HG02642 (cell line): ENCODE measurements around the gene BET1L.
"Not testable (repeated sequence)": the region's sequence is repeated elsewhere in the genome, so short reads cannot be mapped to it uniquely, and the experiment has no call there.

ENCODE experiments used
- ATAC-seq: cut with Tn5 transposase; IDR thresholded peaks from one replicate; pipeline ENCODE4 v1.9.1; 2021; ENCODE audit warnings: mild to moderate bottlenecking; ENCODE audit not compliant: unreplicated experiment, poor library complexity

The BET1L gene

DNA sequence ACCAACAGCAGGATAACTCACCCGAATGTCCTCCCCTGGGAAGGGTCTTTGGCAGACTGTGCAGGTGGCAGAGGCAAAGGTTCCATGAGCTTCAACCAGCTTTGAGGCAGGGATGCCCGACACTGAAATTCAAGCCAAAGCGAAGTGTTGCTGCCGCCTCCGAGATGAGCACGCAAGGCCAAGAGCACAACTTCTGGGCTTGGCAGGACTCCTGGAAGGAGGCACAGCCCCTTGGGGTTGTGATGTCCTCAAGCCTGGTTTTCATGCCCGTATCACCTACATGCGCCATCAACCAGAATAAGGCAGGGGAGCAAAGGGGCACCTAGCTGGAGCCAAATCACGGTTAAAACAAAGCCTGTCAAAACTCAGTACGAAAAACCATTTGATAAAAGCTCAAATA, 23.2 kb upstream of the BET1L start:
- ATAC-seq: no peak

DNA sequence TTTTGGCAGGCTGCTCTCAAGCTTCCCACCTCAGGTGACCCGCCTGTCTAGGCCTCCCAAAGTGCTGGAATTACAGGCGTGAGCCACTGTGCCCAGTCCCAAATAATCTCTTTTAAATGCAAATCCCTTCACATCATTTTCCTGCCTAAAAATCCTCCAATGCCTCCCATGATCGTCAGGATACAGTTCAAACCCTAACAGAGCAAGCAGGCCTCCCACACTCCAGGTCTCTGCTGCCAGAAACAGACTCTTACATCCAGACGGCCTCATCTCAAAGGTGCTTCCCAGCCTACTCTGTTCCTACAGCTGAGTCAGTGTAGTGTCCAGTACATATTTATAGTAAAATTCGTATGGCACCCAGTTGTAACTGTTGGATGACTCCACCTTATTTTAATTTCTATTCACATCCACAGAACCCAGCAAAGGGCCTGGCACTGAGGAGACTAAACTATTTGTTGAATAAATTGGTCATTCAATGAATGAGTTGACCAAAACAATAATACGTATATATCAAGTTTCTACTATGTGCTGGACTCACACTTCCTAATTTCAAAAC, 20.7 kb upstream of the BET1L start:
- no peak for ATAC-seq

DNA sequence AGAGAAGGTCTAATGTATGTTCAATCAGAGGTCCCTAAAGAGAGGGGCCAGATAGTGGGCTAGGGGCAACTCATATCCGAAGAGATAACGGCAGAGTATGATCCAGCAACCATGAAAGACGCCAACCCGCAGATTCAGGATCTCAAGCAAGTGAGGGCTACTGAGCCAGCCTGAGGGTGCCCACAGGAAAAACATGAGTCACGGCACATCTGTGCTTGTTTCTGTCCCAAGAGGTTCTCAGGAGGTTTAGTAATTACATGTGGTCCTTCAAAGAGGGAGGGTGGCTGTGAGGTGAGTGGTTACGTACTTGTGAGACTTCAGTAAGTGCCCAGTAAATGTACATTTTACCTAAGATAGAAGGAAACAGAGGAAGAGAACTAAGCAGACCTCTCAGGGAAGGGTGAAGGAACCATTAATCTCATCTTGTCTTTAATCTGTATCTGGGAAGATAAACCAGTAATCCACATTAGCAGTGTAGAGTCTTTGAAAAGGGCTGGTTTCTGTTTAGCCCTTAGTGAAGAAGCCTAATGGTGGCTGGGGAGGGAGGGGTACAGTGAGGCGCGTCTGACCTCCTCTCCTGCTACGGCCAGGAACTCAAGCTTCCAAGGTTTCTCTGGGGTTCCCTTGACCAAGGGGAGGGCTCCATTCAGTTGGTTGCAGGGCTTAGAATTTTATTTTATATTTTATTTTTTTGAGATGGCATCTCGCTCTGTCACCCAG, 18.7 kb upstream of the BET1L start:
- no peak for ATAC-seq

DNA sequence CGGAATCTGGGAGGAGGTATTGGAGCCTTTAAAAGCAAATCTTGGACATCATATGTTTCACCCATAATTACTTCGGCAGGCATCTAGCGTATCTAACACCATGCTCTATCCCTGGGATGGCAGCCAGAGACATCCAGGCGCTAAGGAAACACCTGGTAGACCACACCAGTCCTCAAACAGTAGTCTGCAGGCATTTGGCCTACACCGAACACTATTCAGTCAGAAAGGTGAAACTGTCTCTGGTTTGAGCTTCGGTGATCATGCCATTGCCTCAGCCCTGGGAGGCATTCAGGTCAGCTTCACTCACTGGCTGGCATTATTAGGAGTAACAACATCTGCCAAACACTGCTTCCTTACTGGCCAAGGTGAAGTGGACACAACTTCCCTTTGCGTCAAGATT, 17.2 kb upstream of the BET1L start:
- ATAC-seq: no peak

DNA sequence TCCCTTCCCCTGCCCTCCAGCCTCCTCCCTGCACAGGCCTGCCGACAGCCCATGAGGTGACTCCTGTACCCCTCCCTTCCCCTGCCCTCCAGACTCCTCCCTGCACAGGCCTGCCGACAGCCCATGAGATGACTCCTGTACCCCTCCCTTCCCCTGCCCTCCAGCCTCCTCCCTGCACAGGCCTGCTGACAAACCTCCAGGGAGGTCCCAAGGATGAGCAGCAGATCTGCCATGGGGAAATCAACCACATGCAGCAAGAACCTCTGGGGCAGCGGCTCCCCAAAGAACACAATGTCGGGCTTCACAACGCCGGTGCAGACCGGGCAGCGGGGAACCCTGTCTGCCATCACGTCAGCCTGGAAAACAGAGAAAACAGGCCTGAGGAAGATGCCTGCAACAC, 16.7 kb upstream of the BET1L start:
- ATAC-seq: no peak

DNA sequence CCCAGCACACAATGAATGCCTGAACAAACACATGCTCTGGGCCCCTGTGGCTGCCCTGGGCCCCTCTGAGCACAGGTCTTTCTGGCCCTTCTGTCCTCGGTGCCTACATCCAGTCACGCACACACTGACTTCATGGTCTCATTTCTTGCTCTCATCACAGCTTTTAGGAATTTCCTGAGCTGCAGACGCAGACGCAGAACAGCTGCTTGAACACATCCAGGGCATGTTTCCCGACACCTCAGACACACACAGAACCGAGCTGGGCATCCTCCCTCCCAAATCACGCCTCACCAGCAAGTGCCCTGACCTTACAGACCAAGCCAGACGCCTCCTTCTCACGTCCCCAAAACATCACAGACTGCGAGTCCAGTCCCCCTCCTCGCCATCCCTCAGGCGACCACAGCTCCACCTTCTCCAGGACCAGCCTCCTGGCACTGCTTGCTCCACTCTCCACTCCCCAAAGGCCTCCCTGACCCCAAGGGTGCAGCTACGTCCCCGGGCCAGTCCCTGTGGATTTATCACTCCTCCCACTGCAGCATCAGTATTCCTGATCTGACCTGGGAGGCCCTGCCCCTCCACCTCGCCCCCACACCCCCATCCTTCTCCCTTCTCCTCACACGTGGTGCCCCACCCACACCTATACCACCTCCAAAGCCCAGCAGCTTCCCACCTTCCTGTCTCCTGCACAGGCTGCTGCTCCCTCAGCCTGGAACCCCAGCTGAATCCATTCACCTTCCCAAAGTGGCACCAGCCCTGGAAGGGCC, 16.0 kb upstream of the BET1L start:
- no peak for ATAC-seq

DNA sequence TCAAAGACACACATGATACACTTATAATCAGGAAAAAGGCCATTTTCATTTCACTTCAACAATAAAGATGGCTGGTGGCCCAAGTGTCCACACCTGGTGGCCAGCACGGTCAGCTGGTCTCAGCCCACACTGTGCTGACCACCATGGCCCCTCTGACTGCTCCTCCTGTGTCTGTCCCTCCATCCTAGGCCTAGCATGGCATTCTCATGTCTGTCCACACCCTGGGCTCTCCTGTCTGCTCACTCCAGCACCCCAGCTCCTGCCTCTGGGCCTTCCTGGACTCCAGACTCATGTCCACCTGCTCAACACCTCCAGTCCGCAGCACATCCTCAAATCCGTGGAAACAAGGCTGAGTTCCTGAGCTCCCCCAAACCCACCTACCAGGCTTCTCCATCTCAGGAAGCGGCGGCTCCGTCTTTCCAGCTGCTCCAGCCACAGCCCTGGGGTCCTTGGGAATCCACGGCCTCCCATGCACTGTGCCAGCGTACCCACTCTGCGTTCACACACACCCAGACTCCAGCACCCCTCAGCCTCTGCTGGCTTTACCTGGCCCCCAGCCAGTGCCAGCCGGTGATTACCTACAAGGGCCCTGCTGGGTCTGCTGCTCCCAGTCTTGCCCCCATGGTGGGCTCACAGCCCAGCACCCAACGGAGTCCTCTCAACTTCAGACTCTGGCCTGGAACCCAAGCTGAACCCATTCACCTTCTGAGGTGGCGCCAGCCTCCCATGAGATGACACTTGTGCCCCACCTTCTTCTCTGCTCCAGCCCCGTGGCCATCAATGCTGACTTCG, 15.0 kb upstream of the BET1L start:
- ATAC-seq: no peak

DNA sequence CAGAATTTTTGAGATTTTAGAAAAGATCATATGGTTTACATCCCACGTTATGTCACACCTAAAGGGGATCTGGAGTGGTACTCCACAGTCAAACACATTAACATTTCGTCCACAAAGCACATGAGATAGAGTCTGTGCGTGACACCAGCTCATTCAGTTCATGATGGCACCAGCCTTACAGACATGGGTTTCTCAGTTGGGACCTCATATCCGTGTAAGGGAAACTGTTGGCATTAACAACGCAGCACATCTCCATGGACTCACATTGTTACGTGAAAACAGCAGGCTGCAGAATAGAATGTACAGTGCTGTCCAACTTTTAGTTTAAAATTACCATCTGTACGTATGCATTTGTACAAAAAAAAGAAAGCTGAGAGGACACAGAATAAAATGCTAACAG, 14.3 kb upstream of the BET1L start:
- ATAC-seq: no peak

DNA sequence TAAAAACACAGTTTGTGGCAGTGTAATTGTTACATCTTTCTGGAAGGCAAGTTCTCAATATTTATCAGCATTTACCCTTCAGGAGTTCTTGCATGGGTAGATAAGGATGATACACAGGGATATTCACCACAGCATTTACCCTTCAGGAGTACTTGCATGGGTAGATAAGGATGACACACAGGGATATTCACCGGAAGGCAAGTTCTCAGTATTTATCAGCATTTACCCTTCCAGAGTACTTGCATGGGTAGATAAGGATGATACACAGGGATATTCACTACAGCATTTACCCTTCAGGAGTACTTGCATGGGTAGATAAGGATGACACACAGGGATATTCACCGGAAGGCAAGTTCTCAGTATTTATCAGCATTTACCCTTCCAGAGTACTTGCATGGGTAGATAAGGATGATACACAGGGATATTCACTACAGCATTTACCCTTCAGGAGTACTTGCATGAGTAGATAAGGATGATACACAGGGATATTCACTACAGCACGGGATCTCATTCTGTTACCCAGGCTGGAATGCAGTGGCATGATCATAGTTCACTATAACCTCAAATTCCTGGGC, 13.5 kb upstream of the BET1L start:
- ATAC-seq: not testable (repeated sequence)

DNA sequence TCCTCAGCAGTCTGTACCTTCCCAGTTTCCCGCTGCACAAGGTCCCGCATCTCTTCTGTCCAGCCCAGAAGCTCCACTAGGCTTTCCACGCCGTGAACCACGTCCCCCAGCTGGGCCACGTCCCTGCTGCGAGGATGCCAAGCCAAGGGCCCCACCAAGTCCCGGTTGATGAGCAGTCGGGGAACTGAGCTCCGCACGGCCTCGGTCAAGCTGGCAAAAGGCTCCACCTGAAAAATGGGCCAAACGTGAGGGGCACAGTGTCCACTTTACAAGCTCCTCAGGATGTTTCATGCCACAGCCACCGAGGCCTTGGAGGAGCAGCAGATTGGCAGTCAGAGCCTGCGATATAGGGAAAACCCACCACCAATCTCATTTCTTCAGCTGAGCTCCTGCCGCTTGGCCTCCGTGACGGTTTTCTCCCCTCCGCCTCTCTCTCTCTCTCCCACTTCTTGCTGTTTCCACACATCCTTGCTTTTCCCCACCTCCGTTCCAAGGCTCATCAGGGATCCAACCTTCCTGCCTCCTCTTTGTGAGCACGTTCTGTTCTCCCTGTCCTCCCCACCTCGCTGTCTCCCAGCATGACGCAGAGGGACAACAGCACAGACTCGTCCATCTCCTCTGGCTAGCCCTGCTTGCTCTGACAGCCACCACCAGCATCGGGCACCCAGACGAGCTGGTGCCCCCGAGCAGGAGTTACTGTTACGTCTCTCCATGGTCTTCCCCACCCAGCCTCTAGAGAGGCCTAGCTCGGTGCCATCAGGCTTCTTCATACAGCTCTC, 11.8 kb upstream of the BET1L start:
- no peak for ATAC-seq

DNA sequence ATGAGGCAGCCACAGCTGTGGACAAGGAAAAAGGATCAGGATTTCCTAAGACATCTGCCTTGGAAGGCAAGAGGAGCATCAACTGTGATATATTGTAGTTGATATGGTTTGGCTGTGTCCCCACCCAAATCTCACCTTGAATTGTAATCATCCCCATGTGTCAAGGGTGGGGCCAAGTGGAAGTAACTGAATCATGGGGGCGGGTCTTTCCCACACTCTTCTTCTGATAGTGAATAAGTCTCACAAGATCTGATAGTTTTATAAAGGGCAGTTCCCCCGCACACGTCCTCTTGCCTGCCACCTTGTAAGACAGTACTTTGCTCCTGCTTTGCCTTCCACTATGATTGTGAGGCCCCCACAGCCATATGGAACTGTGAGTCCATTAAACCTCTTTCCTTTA, 10.5 kb upstream of the BET1L start:
- no peak for ATAC-seq

DNA sequence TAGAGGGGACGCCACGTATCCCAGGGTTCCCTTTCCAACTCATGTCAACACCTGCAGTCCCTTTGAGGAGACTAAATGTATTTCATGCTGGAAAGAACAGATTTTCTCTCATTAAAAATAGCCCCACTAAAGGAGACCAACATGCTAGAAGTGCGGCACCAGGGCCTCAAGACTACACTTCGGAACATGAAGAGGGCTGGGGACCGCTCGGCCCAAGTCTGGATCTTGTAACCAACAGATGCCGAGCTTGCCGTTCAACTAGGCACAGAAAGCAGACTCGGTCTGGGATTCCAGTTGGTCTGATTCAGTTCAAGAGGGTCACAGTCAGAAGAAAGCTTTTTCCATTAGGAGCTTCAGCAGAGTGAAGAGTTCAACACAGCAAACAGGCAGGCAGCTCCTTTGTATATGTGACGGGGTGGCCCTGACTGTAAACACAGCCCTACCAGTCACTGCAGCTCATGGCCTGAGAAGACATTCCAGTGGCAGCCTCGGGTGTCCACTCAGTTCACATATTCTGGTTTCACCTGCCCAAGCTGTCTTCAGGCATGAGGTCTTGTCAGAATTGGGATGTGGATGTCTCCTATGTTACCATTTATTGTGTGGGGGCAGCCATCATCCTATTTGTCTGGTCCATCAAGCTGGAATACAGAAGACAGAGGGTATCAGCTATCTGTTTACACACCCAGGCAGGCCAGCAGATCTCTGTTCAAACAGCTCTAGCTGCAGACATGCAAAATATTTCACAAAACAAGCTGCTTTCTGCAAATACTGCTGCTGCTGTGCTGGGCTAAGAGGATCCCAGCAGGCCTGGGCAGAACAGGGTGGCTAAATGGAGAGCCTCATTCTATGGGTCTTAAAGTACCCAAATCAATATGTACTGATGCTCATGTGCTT, 9.1 kb upstream of the BET1L start:
- no peak for ATAC-seq

DNA sequence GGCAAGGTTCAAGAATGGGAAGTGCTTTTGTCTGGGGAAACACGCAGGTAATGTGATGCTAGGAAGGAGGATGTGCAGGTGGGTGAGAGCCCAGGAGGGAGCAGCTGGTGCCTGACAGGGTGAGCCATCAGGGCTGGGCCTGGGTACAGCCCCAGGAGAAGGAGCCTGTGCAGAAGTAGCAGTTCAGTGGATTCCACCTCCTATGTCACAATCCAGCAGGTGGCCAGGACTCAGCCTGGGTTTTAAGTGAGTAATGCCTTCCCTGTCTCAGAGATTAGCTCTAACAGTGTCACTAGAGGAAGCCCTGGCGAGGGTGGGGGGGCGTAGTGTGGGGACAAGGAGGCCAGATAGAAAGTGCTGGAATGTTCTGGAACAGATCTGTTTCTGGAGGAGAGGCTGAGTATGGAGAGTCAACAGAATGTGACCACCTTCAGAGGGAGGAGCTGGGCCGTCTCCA, 8.4 kb upstream of the BET1L start:
- no peak for ATAC-seq

DNA sequence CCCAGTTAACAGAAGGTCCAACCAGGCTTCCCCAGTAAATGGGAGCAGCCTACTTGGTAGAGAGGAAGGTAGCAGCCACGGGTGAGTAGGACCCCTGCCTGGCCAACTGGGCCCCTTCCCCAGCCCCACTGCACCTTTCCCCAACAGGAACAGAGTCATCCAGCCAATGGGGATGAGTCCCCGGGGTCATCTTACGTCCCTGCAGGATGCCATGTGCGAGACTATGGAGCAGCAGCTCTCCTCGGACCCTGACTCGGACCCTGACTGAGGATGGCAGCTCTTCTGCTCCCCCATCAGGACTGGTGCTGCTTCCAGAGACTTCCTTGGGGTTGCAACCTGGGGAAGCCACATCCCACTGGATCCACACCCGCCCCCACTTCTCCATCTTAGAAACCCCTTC, 6.9 kb upstream of the BET1L start:
- ATAC-seq: no peak

DNA sequence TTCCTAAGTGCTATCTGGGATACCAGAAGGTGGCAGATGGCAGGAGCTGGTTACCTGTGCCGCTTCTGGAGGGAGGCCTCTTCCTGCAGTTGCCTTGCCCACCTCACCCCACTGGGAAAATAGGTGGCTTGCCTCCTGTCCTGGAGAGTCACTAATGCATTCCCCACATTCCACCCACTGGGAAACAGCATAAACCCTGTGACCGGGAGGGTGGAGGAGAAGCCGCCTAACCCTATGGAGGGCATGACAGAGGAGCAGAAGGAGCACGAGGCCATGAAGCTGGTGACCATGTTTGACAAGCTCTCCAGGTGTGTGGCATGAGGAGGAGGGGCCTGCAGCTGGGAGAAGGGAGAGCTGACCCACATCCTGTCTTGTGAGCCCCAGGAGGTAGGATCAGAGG, 5.9 kb upstream of the BET1L start:
- ATAC-seq: no peak

DNA sequence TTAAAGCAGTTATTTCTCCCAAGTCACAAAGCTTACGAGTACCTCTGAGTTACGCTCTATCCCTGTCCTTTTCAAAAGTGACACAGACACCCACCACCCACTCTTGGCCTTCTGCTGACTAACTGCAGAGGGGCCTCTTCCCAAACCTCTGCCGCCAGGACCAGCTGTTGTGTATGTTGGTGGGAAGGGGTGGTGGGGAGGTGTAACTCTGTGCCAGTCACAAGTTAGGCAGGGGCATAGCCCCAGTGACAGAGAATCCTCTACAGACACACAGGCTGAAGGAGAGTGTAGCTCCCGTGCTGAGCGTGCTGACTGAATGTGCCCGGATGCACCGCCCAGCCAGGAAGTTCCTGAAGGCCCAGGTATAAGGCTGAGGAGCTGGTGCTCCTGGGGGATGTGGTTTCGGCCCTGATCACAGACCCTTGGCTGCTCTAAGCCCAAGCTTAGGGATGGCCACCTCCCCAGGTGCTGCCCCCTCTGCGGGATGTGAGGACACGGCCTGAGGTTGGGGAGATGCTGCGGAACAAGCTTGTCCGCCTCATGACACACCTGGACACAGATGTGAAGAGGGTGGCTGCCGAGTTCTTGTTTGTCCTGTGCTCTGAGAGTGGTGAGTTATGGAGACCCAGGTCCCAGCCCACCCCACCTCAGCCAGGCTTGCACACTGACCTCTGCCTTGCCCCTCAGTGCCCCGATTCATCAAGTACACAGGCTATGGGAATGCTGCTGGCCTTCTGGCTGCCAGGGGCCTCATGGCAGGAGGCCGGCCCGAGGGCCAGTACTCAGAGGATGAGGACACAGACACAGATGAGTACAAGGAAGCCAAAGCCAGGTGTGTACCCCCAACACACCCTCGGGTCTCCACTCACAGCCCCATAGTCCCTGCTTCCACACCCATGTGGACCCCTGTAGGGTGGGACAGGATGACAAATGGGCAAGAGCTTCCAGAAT, 5.2 kb upstream of the BET1L start:
- ATAC-seq: no peak

DNA sequence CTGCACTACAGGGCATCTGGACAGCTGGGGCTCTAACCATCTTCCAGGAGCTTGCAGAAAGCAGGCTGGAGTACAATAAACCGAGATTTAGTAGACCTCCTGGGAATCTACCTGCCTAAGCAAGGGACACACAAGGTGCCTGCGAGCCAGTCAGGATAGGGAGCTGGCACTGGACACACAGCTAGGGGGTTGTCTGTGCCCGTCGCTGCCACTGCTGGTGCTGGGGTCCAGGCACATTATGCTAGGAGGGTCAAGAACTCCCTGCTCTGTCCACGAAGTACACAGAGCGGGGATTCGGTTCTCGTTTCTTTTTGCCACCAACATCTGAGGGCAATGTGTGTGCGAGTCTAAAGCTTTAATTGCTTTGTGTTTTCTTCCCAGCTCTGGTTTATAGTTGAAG, 4.5 kb upstream of the BET1L start:
- ATAC-seq: no peak

DNA sequence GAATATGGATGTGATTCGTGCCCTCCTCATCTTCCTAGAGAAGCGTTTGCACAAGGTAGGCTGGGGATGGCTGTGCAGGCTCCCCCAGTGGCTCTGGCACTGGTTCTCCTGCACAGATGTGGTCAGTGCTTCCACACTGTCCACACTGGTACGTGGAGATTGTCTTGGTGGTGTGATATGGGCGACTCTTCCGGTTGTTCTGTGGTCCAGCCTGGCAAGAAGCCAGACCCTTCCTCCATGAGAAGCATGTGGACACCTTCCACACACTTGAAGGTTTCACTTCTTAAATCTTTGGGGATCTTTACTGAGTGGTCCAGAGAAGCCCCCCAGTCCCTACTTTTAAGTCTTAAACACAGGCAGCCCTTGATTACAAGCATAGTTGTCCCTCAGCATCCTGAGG, 4.1 kb upstream of the BET1L start:
- ATAC-seq: no peak
